GM19455 (cell line): ENCODE results near the gene CD7.

Experiments used
- ATAC-seq: cut with Tn5 transposase; IDR thresholded peaks from one replicate; pipeline ENCODE4 v1.9.1; 2021; ENCODE audit not compliant: unreplicated experiment

CD7 gene

DNA sequence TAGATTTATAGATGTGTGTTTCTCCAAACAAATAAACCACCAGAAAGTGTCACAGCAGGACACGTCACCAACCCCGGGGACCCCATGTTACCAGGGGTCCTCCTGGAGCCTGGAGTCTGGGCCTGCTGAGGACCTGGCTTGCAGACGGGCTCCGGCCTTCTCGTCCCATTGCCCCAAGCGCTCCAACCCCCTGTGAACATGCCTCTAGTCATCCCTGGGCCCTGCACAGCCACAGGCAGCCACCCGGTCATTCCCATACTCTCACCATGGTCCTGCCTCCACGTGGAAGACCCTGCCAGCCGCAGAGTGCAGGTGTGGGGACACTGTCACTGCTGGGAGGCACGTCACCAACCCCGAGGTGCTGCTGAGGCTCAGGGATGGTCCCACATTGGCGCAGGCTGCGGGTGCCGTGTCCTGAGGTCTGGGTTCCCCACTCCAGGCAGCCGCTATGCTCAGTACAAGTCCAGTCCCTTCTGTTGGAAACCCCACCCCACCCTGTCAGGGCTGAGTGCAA is 11.6 kb upstream of the CD7 start:
- ATAC-seq = no peak

DNA sequence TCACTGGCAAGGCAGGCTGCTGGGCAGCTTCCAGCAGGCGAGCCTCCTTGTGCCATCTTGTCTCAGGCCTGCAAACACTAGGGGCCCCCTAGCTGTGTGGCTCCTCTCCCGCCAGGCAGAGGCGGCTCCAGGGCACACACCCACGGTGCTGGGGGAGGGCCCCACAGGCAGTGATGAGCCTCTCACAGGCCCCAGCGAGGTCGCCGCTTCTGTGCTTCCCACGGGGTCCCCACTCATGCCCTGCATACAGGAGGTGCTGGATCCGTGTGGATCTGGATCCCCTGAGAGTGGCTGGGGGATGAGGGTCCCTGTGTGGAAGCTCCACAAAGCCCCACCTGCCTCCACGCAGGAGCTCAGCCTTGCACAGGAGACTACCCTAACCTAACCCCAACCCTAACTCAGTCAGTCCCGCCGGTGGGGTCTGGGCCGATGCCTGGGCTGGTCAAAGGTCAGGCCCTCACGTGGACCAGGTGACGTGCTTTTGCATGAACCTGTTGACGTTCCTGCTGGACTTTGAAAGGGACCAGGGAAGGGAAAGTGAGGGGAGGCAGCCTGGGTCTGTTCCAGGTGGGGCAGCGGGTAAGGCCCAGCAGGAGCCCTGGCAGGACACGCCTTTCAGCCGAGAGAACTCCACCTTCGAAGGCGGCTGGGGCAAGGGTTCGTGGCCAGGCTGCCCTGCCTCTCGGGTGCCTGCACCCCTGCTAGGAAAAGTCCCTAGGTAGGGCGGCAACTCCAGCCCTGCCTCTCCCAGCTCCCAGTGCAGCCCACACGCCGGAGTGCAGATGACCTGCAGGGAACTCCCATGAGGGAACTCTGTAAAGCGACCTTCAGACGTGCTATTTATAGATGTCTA is 11.0 kb upstream of the CD7 start:
- no peak for ATAC-seq

DNA sequence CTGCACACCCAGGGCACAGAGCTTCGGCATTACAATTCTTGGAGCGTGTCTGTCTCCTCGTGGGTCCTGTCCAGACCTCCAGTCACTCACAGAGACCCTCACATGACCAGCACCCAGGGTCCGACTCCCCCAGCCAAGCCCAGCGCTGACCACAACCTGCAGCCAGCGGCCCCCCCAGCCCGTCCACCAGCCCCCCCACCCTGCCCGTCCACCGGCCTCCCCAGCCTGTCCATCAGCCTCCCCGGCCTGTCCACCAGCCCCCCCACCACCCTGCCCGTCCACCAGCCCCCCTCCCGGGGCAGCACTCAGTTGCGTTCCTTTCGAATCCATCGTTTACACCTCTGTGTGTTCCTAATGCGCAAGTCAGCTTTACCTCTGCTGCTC is 10.3 kb upstream of the CD7 start:
- no peak for ATAC-seq

DNA sequence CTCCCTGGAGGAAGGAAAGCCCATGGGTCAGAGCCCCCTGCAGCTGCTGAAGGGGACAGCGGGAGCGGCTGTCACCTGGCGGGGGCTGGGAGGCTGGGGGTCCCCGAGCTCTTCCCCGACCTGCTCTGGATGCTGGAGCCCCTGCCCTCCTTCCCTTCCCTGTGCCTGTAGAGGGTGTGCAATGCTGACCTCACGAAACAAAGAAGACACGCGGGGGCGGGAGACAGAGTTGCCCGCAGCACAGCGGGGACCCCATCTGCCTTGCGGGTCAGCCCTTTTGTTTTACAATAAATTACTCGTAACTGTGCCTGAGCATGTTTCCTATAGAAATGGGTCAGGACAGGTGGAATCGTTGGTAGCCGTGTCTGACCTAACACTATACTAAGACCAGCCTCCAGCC is 9.9 kb upstream of the CD7 start:
- ATAC-seq = no peak

DNA sequence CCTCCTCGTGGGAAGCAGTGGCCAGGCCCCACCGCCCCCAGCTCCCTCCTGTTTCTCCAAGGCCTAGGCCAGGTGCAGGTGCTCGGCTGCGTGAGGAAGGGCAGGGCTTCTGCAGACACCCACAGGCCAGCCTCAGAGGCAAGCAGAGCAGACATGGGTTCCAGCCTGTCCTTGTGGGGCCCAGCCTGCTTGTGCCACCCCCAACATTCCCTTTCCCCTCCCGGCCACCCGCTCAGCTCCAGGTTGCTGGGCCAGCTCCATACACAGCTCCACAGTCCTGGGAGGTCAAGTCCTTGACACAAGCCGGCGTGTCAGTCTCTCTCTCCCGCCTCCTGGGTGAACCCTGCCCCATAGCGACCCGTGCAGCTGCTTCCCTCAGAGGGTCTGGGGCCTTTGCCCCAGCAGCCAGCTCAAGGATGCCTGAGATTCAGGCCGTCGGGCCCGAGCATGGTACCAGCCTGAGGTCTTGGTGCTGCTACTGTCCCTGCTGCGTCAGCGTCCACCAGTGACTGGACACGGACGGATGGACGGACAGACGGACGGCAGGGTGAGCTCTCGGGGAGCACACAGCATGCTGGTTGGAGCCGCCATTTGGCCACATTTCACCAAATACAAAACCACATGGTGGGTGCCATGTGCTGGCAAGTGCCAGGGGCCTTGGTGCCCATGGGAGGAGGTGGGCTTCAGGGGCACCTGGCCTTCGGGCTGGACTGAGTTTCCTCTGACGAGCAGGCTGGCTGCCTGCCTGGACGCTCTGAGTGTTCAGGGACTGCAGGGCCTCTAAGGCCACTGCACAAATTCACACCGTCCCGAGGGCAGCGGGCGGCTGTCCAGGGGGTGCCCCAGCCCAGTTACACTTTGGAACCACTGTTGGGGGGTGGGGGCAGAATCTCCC is 8.1 kb upstream of the CD7 start:
- no peak for ATAC-seq

DNA sequence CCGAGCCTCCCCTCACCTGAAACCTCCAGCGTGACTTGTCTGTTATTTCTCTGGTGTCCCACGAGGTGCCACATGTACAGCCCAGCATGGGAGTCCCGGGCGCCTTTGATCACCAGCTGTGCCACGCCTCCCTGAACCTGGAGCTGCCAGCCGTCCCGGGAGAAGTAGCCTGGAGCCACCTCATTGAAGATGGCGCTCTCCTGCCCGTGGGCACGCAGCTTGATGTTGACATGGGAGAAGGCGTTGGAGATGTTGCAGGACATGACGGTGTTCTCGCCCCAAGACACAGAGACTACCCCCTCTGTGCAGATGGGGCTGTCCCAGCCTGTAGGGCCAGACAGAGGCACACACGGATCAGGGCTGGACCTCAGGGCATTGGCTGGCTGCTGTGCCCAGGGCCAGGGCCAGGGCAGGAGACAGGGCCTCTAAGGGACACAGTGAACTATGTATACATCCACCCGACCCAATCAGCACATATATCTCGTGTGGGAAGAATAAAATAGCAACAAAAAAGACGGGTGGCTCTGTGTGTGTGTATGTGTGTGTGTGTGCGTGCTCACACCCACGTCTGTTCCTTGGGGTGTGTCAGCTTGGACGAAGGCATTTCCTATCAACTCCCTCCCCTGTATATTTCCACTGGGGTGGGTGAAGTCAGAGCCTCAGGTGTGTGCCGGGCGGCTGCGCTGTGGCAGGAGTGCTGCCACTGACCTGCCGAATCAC is 7.3 kb upstream of the CD7 start:
- no peak for ATAC-seq

DNA sequence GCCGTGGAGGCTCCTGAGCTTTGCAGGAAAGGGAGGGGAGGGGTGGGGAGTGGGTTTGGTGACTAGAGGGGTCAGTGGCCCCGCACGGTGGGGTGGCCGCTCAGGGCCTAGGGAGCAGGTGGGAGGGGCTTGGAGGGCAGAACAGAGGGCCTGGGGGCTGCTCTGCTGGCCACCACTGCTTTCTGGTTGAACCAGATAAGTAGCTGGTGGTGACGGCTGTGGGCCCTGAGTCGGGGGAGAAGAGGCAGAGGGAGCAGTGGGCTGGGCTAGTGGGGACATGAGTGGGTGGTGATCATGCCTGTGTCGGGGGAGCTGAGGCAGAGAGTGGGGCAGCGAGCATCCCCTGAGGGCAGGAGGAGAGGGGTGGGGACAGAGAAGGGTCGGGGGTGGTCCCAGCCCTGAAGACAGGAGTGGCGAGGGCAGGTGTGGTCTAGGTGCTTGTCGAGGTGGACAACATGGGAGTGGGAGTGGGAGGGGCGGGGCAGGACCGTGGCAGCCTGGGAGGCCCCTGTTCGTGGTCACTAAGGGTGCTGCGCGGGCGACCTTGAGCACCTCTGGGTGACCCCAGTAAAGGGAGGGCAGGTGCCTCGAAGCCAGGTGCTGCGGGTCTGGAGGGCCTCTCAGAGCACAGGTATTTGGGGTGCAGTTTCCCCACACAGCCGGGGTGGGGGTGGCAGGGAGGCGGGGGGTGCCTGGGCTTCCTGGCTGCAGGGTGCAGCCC is 6.3 kb upstream of the CD7 start:
- no peak for ATAC-seq

DNA sequence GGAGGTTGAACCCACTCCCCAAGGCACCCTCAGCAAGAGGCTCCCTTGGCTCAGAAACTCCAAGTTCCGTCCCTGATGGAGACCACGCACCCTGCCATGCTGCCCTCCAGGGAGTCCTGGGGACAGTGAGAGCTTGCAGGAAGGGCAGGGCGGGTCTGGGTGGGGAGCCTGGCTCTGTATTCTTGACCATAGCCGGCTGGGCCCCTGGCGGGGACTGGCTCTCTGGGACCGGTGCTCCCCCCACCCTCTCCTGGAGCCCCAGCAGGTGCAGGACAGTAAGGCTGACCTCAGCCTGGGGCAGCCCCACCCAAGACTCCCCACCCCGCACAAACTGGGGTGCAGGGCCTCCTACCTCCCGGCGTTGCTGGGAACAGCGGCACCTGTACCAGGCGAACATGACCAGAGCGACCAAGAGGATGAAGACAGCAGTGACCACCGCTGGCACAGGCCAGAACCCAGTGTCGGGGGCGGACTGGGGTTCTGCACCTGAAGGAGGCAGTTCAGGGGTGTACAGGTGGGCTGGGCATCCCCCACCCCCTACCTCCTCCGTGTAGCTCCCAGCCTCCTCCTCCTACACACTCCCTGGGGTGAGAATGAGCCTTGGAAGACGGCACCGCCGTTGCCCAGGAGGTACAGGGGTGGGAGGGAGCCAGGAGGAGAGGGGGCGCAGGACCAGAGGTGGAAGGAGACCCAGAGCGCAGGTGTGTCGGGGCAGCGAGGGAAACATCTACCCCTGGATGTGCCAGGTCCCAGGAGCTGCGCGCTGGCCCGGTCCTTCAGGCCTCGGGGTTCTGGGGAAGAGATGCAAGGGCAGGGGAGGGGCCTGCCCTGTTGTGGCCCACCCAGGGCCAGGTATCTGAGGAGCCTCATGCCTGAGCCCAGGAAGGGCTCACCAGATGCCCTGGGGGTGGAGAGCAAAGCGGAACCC is 5.4 kb upstream of the CD7 start:
- no peak for ATAC-seq

DNA sequence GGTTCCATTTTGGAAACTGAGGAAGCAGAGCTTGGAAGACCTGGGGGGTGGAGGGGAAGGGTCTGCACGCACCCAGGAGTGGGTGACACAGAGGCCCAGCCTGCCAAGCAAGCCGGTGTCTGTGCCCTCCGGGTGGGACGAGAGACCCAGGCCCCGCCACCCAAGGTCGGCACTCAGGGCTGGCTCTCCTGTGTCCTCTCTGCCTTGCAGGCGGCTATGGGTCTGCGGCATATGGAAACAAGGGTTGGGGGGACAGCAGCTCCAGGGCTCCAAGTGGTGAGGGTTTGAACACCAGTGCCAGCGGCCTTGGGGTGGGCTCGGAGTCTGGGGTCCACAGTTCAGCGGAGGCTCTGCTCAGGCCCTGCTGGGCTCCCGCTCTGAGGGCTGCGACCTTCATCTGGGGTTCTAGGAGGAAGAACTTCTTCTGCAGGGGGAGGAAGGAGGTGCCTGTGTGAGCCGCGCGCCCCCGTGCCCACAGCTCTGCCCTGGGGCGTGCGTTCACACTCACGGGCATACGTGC is 4.6 kb upstream of the CD7 start:
- ATAC-seq = no peak

DNA sequence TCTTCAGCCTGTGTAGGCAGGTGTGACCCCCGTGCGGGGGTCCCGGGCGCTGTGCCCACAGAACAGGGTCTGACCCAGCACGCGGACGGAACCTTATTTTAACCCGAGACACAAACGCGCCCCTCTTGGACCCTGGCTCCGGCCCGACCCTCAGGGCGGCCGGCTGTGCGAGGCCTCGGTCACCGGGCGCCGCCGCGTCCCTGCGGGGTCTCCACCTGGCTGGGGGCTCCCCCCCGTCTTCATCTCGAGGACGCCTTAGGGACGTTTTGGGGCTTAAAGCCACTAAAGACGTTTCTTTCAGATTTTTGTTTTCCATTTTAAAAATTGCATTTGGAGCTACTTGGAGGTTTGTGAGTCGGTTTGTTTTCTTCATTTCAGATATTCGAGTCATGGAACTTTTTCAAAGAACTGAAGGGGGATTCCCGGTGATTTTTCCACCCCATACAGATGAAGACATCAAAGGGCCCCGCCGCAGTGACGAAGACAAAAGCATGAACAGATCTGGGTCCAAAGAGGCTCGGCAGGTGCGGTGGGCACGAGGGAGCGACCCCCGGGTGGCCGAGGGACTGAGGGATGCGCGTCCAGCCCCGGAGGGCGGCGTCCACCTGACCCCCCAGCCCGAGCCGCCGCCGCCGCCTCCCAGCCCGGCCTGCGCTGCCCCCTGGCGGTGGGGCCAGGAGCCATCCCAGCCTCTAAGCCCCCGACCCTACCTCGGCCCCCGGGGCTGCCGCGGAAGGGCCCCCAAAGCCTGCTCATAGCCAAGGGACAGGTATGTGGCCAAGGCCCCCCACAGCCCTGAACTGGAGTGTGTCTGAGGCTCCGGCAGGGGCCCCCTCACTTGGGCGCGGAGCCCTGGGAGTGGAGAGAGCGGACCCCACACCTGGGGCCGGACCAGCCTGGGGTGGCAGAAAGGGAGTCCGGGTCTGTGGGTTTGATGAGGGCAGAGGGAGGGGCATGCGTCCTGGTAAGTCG is 3.8 kb upstream of the CD7 start:
- no peak for ATAC-seq

DNA sequence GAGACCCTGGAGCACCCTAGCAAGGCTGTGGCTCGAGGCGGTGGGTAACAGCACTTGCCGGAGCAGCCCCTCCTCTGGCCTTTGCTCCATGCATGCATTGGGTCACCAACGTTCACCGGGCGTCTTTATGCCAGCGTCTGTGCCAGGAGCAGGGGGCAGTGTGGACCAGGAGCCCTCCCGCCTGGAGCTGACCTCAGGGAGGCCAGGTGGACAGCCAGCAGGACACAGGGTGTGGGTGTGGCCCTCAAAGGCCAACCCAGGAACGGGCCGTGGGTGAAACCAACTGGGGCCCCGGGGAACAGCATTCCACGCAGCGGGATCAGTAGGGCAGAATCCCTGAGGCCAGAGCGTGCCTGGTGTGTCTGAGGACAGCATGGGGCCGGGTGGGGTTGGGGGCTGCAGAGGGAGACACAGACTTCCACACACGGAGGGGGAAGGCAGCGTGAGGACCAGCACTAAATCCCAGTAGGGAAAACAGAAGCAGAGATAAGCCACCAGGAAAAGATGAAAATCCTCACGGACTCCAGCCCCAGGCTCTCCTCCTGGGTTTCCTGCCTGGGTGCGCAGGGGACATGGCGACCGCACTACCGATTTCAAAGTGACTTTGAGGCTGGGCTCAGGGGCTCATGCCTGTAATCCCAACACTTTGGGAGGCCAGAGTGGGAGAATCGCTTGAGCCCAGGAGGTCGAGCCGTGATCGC is 2.9 kb upstream of the CD7 start:
- ATAC-seq = no peak

DNA sequence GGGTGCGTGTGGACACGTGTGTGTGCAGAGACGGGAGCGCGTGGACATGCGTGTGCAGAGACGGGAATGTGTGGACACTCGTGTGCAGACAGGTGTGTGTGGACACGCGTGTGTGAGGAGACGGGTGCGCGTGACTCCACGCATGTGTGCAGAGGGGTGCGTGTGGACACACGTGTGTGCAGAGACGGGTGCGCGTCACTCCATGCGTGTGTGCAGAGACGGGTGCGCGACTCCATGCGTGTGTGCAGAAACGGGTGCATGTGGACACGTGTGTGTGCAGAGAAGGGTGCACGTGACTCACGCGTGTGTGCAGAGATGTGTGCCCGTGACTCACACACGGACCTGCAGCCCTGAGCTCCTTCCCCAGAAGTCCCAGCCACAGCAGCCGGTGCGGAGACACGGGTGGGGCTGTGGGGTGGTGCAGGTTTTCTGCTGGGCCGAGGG is 2.2 kb upstream of the CD7 start:
- ATAC-seq = no peak

DNA sequence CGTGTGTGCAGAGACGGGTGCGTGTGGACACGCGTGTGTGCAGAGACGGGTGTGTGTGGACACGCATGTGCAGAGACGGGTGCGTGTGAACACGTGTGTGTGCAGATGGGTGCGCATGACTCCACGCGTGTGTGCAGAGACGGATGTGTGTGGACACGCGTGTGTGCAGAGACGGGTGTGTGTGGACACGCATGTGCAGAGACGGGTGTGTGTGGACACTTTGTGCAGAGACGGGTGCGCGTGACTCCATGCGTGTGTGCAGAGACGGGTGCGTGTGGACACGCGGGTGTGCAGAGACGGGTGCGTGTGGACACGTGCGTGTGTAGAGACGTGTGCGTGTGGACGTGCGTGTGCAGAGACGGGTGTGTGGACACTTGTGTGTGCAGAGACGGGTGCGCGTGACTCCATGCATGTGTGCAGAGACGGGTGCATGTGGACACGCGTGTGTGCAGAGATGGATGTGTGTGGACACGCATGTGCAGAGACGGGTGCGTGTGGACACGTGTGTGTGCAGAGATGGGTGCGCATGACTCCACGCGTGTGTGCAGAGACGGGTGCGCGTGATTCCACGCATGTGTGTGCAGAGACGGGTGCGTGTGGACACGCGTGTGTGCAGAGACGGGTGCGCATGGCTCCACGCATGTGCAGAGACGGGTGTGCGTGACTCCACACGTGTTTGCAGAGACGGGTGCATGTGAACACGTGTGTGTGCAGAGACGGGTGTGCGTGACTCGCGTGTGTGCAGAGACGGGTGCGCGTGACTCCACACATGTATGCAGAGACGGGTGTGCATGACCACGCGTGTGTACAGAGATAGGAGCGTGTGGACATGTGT is 1.6 kb upstream of the CD7 start:
- ATAC-seq = no peak

DNA sequence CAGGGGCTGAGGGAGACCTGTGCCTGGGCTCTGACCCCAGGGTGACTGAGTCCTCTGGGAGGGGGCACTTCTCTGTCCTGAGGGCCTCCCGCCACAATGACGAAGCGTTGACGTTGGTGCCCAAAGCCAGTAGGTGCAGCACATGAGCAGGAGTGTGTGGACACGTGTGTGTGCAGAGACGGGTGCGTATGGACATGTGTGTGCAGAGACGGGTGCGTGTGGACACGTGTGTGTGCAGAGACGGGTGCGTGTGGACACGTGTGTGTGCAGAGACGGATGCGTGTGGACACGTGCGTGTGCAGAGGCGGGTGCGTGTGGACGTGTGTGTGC is 726 bp upstream of the CD7 start:
- no peak for ATAC-seq

DNA sequence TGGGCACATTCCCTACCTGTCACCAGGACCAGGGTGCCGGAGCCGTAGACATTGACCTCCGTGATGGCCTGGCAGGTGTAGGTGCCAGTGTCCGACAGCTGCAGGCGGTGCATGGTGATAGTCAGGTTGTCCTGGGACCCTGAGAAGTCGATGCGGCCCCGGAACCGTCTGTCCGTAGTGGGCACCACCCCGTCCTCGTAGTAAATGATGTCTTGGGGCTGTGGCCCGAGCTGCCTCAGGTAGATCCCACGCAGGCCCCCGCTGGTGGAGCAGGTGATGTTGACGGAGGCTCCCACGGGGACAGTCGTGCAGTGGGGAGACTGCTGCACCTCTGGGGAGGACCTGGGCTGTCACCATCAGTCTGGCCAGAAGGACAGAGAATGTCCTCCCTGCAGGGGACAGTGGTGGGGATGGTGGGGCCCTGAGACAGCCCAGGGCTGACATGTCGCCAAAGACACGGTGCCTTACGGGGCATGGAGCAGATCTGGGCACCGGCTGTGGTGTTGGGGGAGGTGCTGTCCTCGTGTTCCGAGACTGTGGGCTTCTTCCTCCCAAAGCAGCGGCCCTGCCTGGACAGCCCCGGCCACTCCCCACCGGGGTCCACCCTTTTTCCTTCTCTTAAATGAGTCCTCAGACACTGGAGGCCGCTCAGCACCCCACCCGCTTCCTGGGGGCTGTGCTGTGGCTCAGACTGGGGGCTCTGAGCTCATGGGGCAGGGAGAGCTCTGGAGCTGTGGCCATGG is 586 bp downstream of the CD7 start:
- no peak for ATAC-seq

DNA sequence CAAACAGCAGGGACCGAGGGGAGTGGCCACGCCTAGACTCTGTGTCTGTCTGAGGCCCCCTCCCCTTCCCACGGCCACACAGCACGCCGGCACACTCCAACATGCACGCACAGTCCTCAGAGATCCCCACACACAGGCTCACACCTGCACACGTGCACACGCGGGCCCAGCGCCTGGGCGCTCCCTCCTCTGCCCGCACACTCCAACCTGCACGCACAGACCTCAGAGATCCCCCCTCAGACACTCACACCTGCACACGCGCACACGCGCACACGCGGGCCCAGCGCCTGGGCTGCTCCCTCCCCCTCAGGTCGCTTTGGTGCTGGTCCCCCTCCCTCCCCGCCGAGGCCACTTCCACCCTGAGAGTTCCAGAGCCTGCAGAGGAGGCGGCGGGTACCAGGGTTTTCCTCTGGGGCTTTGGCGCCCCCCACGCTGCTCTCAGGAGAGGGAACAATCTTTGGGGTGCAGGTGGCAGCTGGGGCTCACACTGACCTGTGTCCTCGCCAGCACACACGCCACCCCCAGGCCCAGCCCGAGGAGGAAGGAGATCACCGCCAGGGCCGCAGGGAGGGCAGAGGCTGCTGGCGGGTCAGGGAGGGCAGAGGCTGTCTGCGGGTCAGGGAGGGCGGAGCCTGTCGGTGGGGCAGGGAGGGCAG is 1.6 kb downstream of the CD7 start:
- no peak for ATAC-seq
